Ovary (tissue), 9 donors: ENCODE results near the gene LRRN4CL. TPM values are rescaled to one million over a fixed set of nuclear protein-coding genes. Genes with fewer than 3 reads are reported as not detected.
A peak's percentile ranks its signal among the peaks of the same experiment; 100 is the strongest.

Experiments used
- DNase-seq, 5 donors: peaks; one replicate each; pipeline ENCODE4 v3.0.0-alpha.2; 2019 to 2020
- H3K27ac ChIP-seq, 2 donors: fragments of 200-600 bp; one replicate each; pipeline versions ENCODE4 v1.5.1 to v1.8.0; 2019 to 2022
- H3K27me3 ChIP-seq: fragments of 200-600 bp; one replicate; pipeline ENCODE4 v1.8.0; 2022
- H3K36me3 ChIP-seq: fragments of 200-600 bp; sonication (generic); one replicate; pipeline ENCODE4 v1.5.1; 2019
- H3K4me1 ChIP-seq: one replicate; pipeline ENCODE4 v1.8.1; 2013; ENCODE audit warnings: mild to moderate bottlenecking, moderate library complexity; ENCODE audit not compliant: insufficient read depth
- H3K4me3 ChIP-seq: fragments of 200-600 bp; sonication (generic); one replicate; pipeline ENCODE4 v1.5.1; 2017
- H3K9me3 ChIP-seq, 2 donors: fragments of 200-600 bp in 1 of 2; sonication (generic) in 1 of 2; one replicate each; pipeline versions ENCODE4 v1.5.1 to v1.8.1; 2013 to 2019; ENCODE audit warnings: mild to moderate bottlenecking in 1 of 2, moderate library complexity in 1 of 2
- EP300 ChIP-seq: sonication (generic); formaldehyde crosslinking; IDR thresholded peaks from one replicate; pipeline ENCODE4 v1.6.1; 2017; ENCODE audit warnings: antibody characterized with exemption
- POLR2A ChIP-seq: fragments of 450-650 bp; IDR thresholded peaks from one replicate; pipeline ENCODE4 v1.6.1; 2017; ENCODE audit warnings: antibody characterized with exemption, mild to moderate bottlenecking, moderate library complexity
- WGBS, 3 donors: extraction: QIAGEN DNeasy Blood & Tissue Kit in 1 of 3; methylation state at CpG; one replicate each; pipeline versions ENCODE4 v1.1.5 to v1.1.7; 2013 to 2017; 5-methylcytosine and 5-hydroxymethylcytosine counted together
- intact Hi-C, 4 donors: fragments of 100-400 bp; cut with DNase I; formaldehyde crosslinking; loops; one replicate each; pipeline versions ENCODE4 v1.11.0 to v1.15.1; 2022 to 2023
- polyA plus RNA-seq, 2 donors: library from polyadenylated mRNA; stranded (reverse); fragments of 200-250 nt in 1 of 2; fragments of 350-450 nt in 1 of 2; fragmentation: Illumina TruSeq in 1 of 2; extraction: RNeasy Lipid Tissue Mini Kit (QIAGEN cat#74804) in 1 of 2; gene quantifications; one replicate each; pipeline ENCODE4 v1.2.3, GENCODE V29; 2013 to 2014
- total RNA-seq, 7 donors: library from RNA; depleted of rRNA in 2 of 7; stranded (reverse); fragments of >200 nt in 2 of 7; fragmentation: NEBNext Ultra II Directional in 3 of 7; extraction: Animal tissue kit (Norgen Biotek cat#: 25700) in 3 of 7; gene quantifications; one replicate each; pipeline versions ENCODE4 v1.1.0 to v1.2.4, GENCODE V29; 2016 to 2023
- TF ChIP-seq, protein P1 (sequence below), 3 donors: fragments of 450-650 bp in 2 of 3; fragments of 200-600 bp in 1 of 3; IDR thresholded peaks; one replicate each; pipeline versions ENCODE4 v1.5.1 to v1.8.0; 2016 to 2022; ENCODE audit warnings: antibody characterized with exemption in 3 of 3, mild to moderate bottlenecking in 1 of 3
- donor health status: DM: no; HTN: no; CAD: no; lungs with moderate emphysema.
- donor health status: DM: no; HTN: no; CAD: no.
- donor health status: Bipolar disorder and iron deficiency.
- donor health status: DM: yes; HTN: yes; CAD: no.
- donor health status: DM: no; HTN: no; CAD: no.
- donor health status: DM: yes; HTN: yes; CAD: no.

LRRN4CL gene
- total and polyA plus RNA-seq, 9 donors: 18.5 to 38.6 (median 25.5) TPM

DNA sequence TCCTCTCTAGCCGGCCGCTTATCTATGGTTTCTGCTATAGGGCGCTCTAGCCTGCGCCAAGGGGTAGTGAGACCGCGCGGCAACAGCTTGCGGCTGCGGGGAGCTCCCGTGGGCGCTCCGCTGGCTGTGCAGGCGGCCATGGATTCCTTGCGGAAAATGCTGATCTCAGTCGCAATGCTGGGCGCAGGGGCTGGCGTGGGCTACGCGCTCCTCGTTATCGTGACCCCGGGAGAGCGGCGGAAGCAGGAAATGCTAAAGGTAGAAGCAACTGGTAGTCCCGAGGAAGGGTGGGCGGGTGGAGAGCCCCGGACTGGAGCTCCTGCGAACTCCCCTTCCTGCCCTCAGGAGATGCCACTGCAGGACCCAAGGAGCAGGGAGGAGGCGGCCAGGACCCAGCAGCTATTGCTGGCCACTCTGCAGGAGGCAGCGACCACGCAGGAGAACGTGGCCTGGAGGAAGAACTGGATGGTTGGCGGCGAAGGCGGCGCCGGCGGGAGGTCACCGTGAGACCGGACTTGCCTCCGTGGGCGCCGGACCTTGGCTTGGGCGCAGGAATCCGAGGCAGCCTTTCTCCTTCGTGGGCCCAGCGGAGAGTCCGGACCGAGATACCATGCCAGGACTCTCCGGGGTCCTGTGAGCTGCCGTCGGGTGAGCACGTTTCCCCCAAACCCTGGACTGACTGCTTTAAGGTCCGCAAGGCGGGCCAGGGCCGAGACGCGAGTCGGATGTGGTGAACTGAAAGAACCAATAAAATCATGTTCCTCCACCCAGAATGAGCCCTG is 17.5 kb downstream of the LRRN4CL start, which contains the start of the genes LBHD1 and UQCC3:
Gene LBHD1 (minus strand): TSS at position 660 of the 782 bp plus-strand sequence. CDS start 2,236 bp downstream, outside the sequence.
Gene UQCC3 (plus strand): TSS at position 66 of the 782 bp plus-strand sequence. CDS start 73 bp downstream, at position 139.
- WGBS, 3 donors: 0 to 2% (median 0%) methylated on average over 56 to 59 of the region's 59 CpGs
- H3K27me3 ChIP-seq: no peaks in the 10 kb centered on the region
- intact Hi-C loops: loop anchor here in 2 of 4 donors (5.0 to 10.0 kb wide), 2 partner anchors 56 to 277 kb away; partner anchors contain the start of genes HNRNPUL2 (in 1 of the 2) and TTC9C (in 1 of the 2)
- no peaks in the 10 kb centered on the region for H3K9me3 ChIP-seq
- TF ChIP-seq, protein P1, sequence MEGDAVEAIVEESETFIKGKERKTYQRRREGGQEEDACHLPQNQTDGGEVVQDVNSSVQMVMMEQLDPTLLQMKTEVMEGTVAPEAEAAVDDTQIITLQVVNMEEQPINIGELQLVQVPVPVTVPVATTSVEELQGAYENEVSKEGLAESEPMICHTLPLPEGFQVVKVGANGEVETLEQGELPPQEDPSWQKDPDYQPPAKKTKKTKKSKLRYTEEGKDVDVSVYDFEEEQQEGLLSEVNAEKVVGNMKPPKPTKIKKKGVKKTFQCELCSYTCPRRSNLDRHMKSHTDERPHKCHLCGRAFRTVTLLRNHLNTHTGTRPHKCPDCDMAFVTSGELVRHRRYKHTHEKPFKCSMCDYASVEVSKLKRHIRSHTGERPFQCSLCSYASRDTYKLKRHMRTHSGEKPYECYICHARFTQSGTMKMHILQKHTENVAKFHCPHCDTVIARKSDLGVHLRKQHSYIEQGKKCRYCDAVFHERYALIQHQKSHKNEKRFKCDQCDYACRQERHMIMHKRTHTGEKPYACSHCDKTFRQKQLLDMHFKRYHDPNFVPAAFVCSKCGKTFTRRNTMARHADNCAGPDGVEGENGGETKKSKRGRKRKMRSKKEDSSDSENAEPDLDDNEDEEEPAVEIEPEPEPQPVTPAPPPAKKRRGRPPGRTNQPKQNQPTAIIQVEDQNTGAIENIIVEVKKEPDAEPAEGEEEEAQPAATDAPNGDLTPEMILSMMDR (IDR thresholded peaks at IDR 0.05): no peak
- TF ChIP-seq POLR2A: peak; percentile 60
- H3K4me3 ChIP-seq: peak within 1 kb of the TSS; percentile 83
- H3K4me1 ChIP-seq: peaks cover 9% of the 10 kb centered on the region
- DNase-seq: peak; percentile 75 to 85 (median 78)
- H3K27ac ChIP-seq: peak within 1 kb of the TSS; percentile 44 to 82
- H3K36me3 ChIP-seq: no peaks in the 10 kb centered on the region

- TF ChIP-seq EP300 (no peak), POLR2A (no peak)
- TF ChIP-seq, protein P1 (IDR thresholded peaks at IDR 0.05): no peak
- H3K4me1 ChIP-seq: peaks cover 15% of the 10 kb centered on the region
- no peaks in the 10 kb centered on the region for H3K9me3 ChIP-seq
- WGBS, 3 donors: 0 to 1% (median 0%) methylated on average over 17 of the region's 17 CpGs
- no peaks in the 10 kb centered on the region for H3K27me3 ChIP-seq
- no peaks in the 10 kb centered on the region for H3K36me3 ChIP-seq
- intact Hi-C loops: loop anchor here in 2 of 4 donors (5.0 to 10.0 kb wide), 2 partner anchors 56 to 276 kb away; partner anchors contain the start of genes HNRNPUL2 (in 1 of the 2) and TTC9C (in 1 of the 2)
- no peak for DNase-seq
- H3K27ac ChIP-seq: peak overlapping the region; percentile 44 to 82
- peak overlapping the region; percentile 83 for H3K4me3 ChIP-seq
Measured at GRCh38 chr11:62671236-62671607, 18.1 kb downstream of the LRRN4CL start.

GRCh38 chr11:62669420-62670161 is 19.7 kb downstream of the LRRN4CL start:
- Histone ChIP-seq H3K4me1 (peaks cover 16% of the 10 kb centered on the region), H3K9me3 (no peaks in the 10 kb centered on the region), H3K27me3 (no peaks in the 10 kb centered on the region), H3K27ac (no peak overlapping the region), H3K36me3 (no peaks in the 10 kb centered on the region), H3K4me3 (no peak overlapping the region)
- DNase-seq: no peak
- 58 to 75% (median 66%) methylated on average over 4 of the region's 4 CpGs for WGBS, 3 donors
- intact Hi-C loops: loop anchor here in 2 of 4 donors (5.0 to 10.0 kb wide), 2 partner anchors 58 to 275 kb away; partner anchors contain the start of genes HNRNPUL2 (in 1 of the 2) and TTC9C (in 1 of the 2)
- TF ChIP-seq, protein P1 (IDR thresholded peaks at IDR 0.05): no peak
- TF ChIP-seq POLR2A (no peak), EP300 (no peak)

DNA sequence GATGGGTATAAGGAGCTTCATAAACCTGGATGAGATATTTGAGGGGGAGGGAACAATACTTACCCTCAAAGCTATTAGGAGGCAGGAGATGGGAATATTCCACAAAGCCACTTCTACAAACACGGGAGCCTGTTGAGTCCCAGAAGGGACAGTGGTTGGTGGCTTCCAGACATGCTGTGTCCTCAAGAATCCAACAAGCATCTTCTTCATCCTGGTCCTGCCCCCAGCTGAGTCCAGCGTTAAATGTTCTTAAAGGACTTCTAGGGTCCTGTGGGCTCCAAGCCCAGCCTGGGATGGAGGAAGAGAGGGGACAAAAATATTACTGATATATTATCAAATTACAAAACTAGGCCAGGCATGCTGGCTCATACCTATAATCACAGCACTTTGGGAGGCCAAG is 21.9 kb downstream of the LRRN4CL start:
- intact Hi-C loops: no loop called here
- DNase-seq: no peak
- H3K27ac ChIP-seq: no peak overlapping the region
- WGBS, 3 donors: 62 to 76% (median 63%) methylated on average over 2 of the region's 2 CpGs
- peaks cover 11% of the 10 kb centered on the region for H3K4me1 ChIP-seq
- no peaks in the 10 kb centered on the region for H3K36me3 ChIP-seq
- no peak overlapping the region for H3K4me3 ChIP-seq
- no peak for TF ChIP-seq EP300
- no peak for TF ChIP-seq POLR2A
- TF ChIP-seq, protein P1 (IDR thresholded peaks at IDR 0.05): no peak
- no peaks in the 10 kb centered on the region for H3K9me3 ChIP-seq
- H3K27me3 ChIP-seq: no peaks in the 10 kb centered on the region
